A549 (cell line): Measurements from ENCODE around the gene RBFOX1. TPM values are rescaled to one million over a fixed set of nuclear protein-coding genes. Genes with fewer than 3 reads are reported as not detected.
A peak's percentile ranks its signal among the peaks of the same experiment; 100 is the strongest.

Experiments
- ATAC-seq, 2 experiments: fragments of 200-7000 bp in 1 of 2; fragments of >200 bp in 1 of 2; cut with Nextera tagmentation in 1 of 2; cut with Tn5 transposase in 1 of 2; 3 replicates each; pipeline versions ENCODE4 v1.8.0 to v1.9.1; 2018 to 2020; ENCODE audit warnings: mild to moderate bottlenecking in 1 of 2, moderate library complexity in 1 of 2
- CTCF ChIA-PET: fragments of 300-600 bp; sonication (Branson Sonifier 250); formaldehyde crosslinking; extraction: SDS; loops from one replicate; lab custom pipeline; 2021; ENCODE audit warnings: antibody characterized with exemption, inconsistent platforms; lab: Yijun Ruan, JAX
- POLR2A ChIA-PET: fragments of 350-600 bp; formaldehyde crosslinking; extraction: SDS; loops from one replicate; lab custom pipeline; 2021; ENCODE audit warnings: antibody characterized with exemption, inconsistent platforms; lab: Yijun Ruan, JAX
- DNase-seq, 2 experiments: peaks; one replicate each; pipeline versions ENCODE4 v3.0.0 to v3.0.0-alpha.2; 2011 to 2016; ENCODE audit warnings: low read depth in 1 of 2, low spot score in 1 of 2
- FAIRE-seq: peaks from 2 replicates; lab custom pipeline; 2011; peaks lifted over from hg19 to GRCh38; lab: Jason Lieb, UNC
- H3K27ac ChIP-seq, 2 experiments: fragments of >200 bp; sonication (Bioruptor Twin); formaldehyde crosslinking; 3 replicates each; pipeline ENCODE4 v1.5.1; 2016 to 2017
- H3K4me1 ChIP-seq: fragments of >200 bp; sonication (Bioruptor Twin); formaldehyde crosslinking; 3 replicates; pipeline ENCODE4 v1.6.1; 2016
- H3K4me2 ChIP-seq: fragments of >200 bp; sonication (Bioruptor Twin); formaldehyde crosslinking; 3 replicates; pipeline ENCODE4 v1.6.1; 2016
- H3K4me3 ChIP-seq: fragments of >200 bp; sonication (Bioruptor Twin); formaldehyde crosslinking; 3 replicates; pipeline ENCODE4 v1.5.1; 2016
- H3K9me3 ChIP-seq: fragments of >200 bp; sonication (Bioruptor Twin); formaldehyde crosslinking; 3 replicates; pipeline ENCODE4 v1.6.1; 2016
- CBX2 ChIP-seq: fragments of 200-600 bp; sonication (generic); IDR thresholded peaks from 2 replicates; pipeline ENCODE4 v1.6.1; 2016; ENCODE audit warnings: low read depth, mild to moderate bottlenecking, borderline replicate concordance
- CHD2 ChIP-seq: fragments of 150-350 bp; IDR thresholded peaks from 2 replicates; pipeline ENCODE4 v1.6.1; 2014; ENCODE audit warnings: low read length; ENCODE audit not compliant: partially characterized antibody
- CHD4 ChIP-seq: fragments of 200-600 bp; sonication (generic); IDR thresholded peaks from 2 replicates; pipeline ENCODE4 v1.6.1; 2016; ENCODE audit warnings: antibody characterized with exemption, mild to moderate bottlenecking, borderline replicate concordance
- EHF ChIP-seq: fragments of 250-450 bp; sonication (Bioruptor Pico); IDR thresholded peaks from 2 replicates; pipeline ENCODE4 v1.5.0; 2020; ENCODE audit warnings: mild to moderate bottlenecking
- EHMT2 ChIP-seq: fragments of 200-600 bp; sonication (generic); IDR thresholded peaks from 2 replicates; pipeline ENCODE4 v1.6.1; 2016; ENCODE audit warnings: antibody characterized with exemption, low read depth, mild to moderate bottlenecking, moderate library complexity
- EP300 ChIP-seq, 2 experiments: fragments of >200 bp; sonication (Bioruptor Twin); formaldehyde crosslinking; IDR thresholded peaks; 2 replicates in 1 of 2; 3 replicates in 1 of 2; pipeline ENCODE4 v1.6.1; 2016 to 2017
- ESRRA ChIP-seq: fragments of 150-350 bp; IDR thresholded peaks from 2 replicates; pipeline ENCODE4 v1.6.1; 2014; ENCODE audit warnings: mild to moderate bottlenecking, low read length, borderline replicate concordance
- FOSB ChIP-seq: fragments of 250-450 bp; sonication (Bioruptor Pico); IDR thresholded peaks from 2 replicates; pipeline ENCODE4 v1.5.0; 2020; ENCODE audit warnings: mild to moderate bottlenecking, moderate library complexity
- FOXS1 ChIP-seq: fragments of 250-450 bp; sonication (Bioruptor Pico); IDR thresholded peaks from 2 replicates; pipeline ENCODE4 v1.5.0; 2020; ENCODE audit warnings: mild to moderate bottlenecking, moderate library complexity
- GATA3 ChIP-seq: IDR thresholded peaks from 2 replicates; pipeline ENCODE4 v1.6.1; 2012; ENCODE audit warnings: borderline replicate concordance
- HOXA7 ChIP-seq: fragments of 250-450 bp; sonication (Bioruptor Pico); IDR thresholded peaks from 2 replicates; pipeline ENCODE4 v1.5.0; 2020; ENCODE audit warnings: mild to moderate bottlenecking, moderate library complexity
- JUN ChIP-seq, 2 experiments: fragments of >200 bp; sonication (Bioruptor Twin); formaldehyde crosslinking; IDR thresholded peaks; 2 replicates in 1 of 2; 3 replicates in 1 of 2; pipeline ENCODE4 v1.6.1; 2016 to 2017
- JUNB ChIP-seq: fragments of >200 bp; sonication (Bioruptor Twin); formaldehyde crosslinking; IDR thresholded peaks from 2 replicates; pipeline ENCODE4 v1.6.1; 2016
- MAFK ChIP-seq: fragments of 450-650 bp; IDR thresholded peaks from 2 replicates; pipeline ENCODE4 v1.6.1; 2014; ENCODE audit not compliant: partially characterized antibody
- MYC ChIP-seq: IDR thresholded peaks from 2 replicates; pipeline ENCODE4 v1.6.1; 2012; ENCODE audit warnings: mild to moderate bottlenecking, inconsistent platforms, low read length, improper control_type of control experiment, borderline replicate concordance
- NR3C1 ChIP-seq: fragments of >200 bp; sonication (Bioruptor Twin); formaldehyde crosslinking; IDR thresholded peaks from 3 replicates; pipeline ENCODE4 v1.6.1; 2017
- PHF8 ChIP-seq: fragments of 200-600 bp; sonication (generic); IDR thresholded peaks from 2 replicates; pipeline ENCODE4 v1.6.1; 2016; ENCODE audit warnings: low read depth, mild to moderate bottlenecking, antibody characterized with exemption, moderate library complexity, borderline replicate concordance
- POLR2AphosphoS2 ChIP-seq: conservative IDR thresholded peaks from 2 replicates; pipeline ENCODE4 v1.6.1; 2012; ENCODE audit warnings: low read length, improper control_type of control experiment, inconsistent platforms
- RCOR1 ChIP-seq: fragments of 150-350 bp; IDR thresholded peaks from 2 replicates; pipeline ENCODE4 v1.6.1; 2014; ENCODE audit warnings: antibody characterized with exemption, low read length, low read depth
- RFX5 ChIP-seq: fragments of 450-650 bp; IDR thresholded peaks from 2 replicates; pipeline ENCODE4 v1.7.1; 2014; ENCODE audit warnings: antibody characterized with exemption, mild to moderate bottlenecking, moderate library complexity
- SMC3 ChIP-seq: fragments of >200 bp; sonication (Bioruptor Twin); formaldehyde crosslinking; IDR thresholded peaks from 3 replicates; pipeline ENCODE4 v1.6.1; 2018; ENCODE audit warnings: inconsistent platforms
- SREBF2 ChIP-seq: fragments of 450-650 bp; IDR thresholded peaks from 2 replicates; pipeline ENCODE4 v1.6.1; 2014; ENCODE audit warnings: mild to moderate bottlenecking, moderate library complexity
- TP53 ChIP-seq: fragments of 250-450 bp; sonication (Bioruptor Pico); IDR thresholded peaks from 2 replicates; pipeline ENCODE4 v1.5.0; 2021; ENCODE audit warnings: mild to moderate bottlenecking, moderate library complexity
- ZC3H11A ChIP-seq: fragments of 450-650 bp; IDR thresholded peaks from 2 replicates; pipeline ENCODE4 v1.6.1; 2014; ENCODE audit warnings: antibody characterized with exemption, mild to moderate bottlenecking
- ZFP36 ChIP-seq: fragments of 450-650 bp; IDR thresholded peaks from 2 replicates; pipeline ENCODE4 v1.6.1; 2014; ENCODE audit warnings: borderline replicate concordance; ENCODE audit not compliant: partially characterized antibody
- WGBS: methylation state at CpG from one replicate; pipeline ENCODE4 v1.1.6; 2017; ENCODE audit errors: missing lambda C conversion rate; 5-methylcytosine and 5-hydroxymethylcytosine counted together
- polyA plus RNA-seq, 4 experiments: library from polyadenylated mRNA; depleted of rRNA in 3 of 4; stranded (reverse); fragments of >200 nt; fragmentation: RNase III in 1 of 4; extraction: RNeasy Plus Mini Kit Qiagen cat#74134 plus additional on column Dnase treatment in 1 of 4; gene quantifications; 2 replicates in 3 of 4; 3 replicates in 1 of 4; pipeline ENCODE4 v1.2.3, GENCODE V29; 2011 to 2017
- TF ChIP-seq, protein P1 (sequence below): fragments of >200 bp; sonication (Bioruptor Twin); formaldehyde crosslinking; IDR thresholded peaks from 3 replicates; pipeline ENCODE4 v1.6.1; 2016
- TF ChIP-seq, protein P2 (sequence below): fragments of >200 bp; sonication (Bioruptor Twin); formaldehyde crosslinking; IDR thresholded peaks from 2 replicates; pipeline ENCODE4 v1.6.1; 2016
- TF ChIP-seq, protein P3 (sequence below): fragments of 250-450 bp; sonication (Bioruptor Pico); IDR thresholded peaks from 2 replicates; pipeline ENCODE4 v1.5.0; 2021; ENCODE audit warnings: mild to moderate bottlenecking, moderate library complexity, borderline replicate concordance
- TF ChIP-seq, protein P4 (sequence below): fragments of 150-350 bp; IDR thresholded peaks from 2 replicates; pipeline ENCODE4 v1.6.1; 2014; ENCODE audit warnings: low read depth, mild to moderate bottlenecking, low read length
- TF ChIP-seq, protein P5 (sequence below): IDR thresholded peaks from 2 replicates; pipeline ENCODE4 v1.6.1; 2012; ENCODE audit warnings: low read depth, borderline replicate concordance

Gene RBFOX1
- polyA plus RNA-seq, 2 of the 4 experiments (the other 2 are of a cell fraction) = not detected

DNA sequence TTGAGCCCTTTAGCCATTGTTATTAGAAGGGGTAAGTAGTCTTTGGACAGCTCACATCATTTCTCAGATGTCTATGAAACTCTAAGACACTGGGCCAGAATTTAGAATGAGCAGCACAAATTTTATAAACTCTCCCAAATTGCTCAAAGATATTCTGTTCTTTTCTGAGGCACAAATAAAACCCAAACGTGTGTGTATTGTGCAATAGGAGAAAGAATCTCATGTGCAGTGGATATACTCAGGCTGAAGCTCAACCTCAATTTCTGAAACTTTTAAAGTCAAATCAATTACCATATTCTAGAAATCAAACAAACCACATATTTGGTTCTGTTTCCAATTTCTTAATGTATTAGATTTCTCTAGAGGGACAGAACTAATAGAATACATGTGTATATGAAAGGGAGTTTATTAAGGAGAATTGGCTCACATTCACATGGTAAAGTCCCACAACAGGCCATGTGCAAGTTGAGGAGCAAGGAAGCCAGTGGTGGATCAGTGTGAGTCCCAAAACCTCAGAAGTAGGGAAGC, 403.6 kb downstream of the RBFOX1 start:
- DNase-seq = no peak
- Histone ChIP-seq H3K4me1 (no peaks in the 10 kb centered on the region), H3K9me3 (no peaks in the 10 kb centered on the region), H3K27ac (no peak overlapping the region), H3K4me3 (no peak overlapping the region), H3K4me2 (no peak overlapping the region)
- ATAC-seq = no peak
- no peak for FAIRE-seq
- ChIA-PET POLR2A (no interaction called here), CTCF (no interaction called here)
- TF ChIP-seq RCOR1 = no peak
- TF ChIP-seq EP300 (IDR thresholded peaks at IDR 0.05) = no peak
- no peak for TF ChIP-seq PHF8
- no peak for TF ChIP-seq JUNB
- no peak for TF ChIP-seq ZC3H11A
- no peak for TF ChIP-seq FOXS1
- no peak for TF ChIP-seq NR3C1
- no peak for TF ChIP-seq JUN (IDR thresholded peaks at IDR 0.05)
- no peak for TF ChIP-seq SREBF2
- TF ChIP-seq, protein P1, sequence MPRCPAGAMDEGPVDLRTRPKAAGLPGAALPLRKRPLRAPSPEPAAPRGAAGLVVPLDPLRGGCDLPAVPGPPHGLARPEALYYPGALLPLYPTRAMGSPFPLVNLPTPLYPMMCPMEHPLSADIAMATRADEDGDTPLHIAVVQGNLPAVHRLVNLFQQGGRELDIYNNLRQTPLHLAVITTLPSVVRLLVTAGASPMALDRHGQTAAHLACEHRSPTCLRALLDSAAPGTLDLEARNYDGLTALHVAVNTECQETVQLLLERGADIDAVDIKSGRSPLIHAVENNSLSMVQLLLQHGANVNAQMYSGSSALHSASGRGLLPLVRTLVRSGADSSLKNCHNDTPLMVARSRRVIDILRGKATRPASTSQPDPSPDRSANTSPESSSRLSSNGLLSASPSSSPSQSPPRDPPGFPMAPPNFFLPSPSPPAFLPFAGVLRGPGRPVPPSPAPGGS = no peak
- TF ChIP-seq POLR2AphosphoS2 = no peak
- no peak for TF ChIP-seq CHD4
- no peak for TF ChIP-seq CBX2
- TF ChIP-seq TP53 (CRISPR knock-in tag) = no peak
- TF ChIP-seq CHD2 = no peak
- TF ChIP-seq HOXA7 = no peak
- no peak for TF ChIP-seq MYC
- TF ChIP-seq EHF (CRISPR knock-in tag) = no peak
- TF ChIP-seq, protein P2, sequence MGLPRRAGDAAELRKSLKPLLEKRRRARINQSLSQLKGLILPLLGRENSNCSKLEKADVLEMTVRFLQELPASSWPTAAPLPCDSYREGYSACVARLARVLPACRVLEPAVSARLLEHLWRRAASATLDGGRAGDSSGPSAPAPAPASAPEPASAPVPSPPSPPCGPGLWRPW = no peak
- WGBS = 0% methylated on average over 1 of the region's 1 CpG

DNA sequence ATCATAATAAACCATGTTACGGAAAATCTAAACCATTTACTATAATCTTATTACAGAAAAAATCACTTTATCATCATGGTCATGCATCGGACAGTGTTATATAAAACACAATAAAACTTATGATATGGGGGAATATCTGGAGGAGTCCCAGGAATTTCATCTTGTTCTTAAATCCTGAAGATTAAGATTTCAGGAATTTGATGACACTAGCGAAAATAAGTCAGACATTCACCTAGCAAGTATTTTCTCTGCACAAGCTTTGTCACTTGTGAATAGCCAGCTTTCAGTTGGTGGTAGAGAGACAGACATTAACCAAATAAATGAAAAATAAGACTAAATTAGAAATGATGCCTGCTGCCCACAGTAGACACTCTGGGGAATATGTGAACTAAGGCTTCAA, 410.0 kb downstream of the RBFOX1 start:
- WGBS = 19% methylated on average over 3 of the region's 3 CpGs
- no peak overlapping the region for H3K4me2 ChIP-seq
- no peak overlapping the region for H3K4me3 ChIP-seq
- FAIRE-seq = no peak
- H3K9me3 ChIP-seq = no peaks in the 10 kb centered on the region
- no peak for DNase-seq
- ATAC-seq = no peak
- TF ChIP-seq JUN (IDR thresholded peaks at IDR 0.05) (no peak), GATA3 (no peak), MAFK (peak; percentile 51), EHMT2 (no peak)
- POLR2A ChIA-PET = no interaction called here
- CTCF ChIA-PET = no interaction called here
- H3K4me1 ChIP-seq = no peaks in the 10 kb centered on the region
- no peak overlapping the region for H3K27ac ChIP-seq

DNA sequence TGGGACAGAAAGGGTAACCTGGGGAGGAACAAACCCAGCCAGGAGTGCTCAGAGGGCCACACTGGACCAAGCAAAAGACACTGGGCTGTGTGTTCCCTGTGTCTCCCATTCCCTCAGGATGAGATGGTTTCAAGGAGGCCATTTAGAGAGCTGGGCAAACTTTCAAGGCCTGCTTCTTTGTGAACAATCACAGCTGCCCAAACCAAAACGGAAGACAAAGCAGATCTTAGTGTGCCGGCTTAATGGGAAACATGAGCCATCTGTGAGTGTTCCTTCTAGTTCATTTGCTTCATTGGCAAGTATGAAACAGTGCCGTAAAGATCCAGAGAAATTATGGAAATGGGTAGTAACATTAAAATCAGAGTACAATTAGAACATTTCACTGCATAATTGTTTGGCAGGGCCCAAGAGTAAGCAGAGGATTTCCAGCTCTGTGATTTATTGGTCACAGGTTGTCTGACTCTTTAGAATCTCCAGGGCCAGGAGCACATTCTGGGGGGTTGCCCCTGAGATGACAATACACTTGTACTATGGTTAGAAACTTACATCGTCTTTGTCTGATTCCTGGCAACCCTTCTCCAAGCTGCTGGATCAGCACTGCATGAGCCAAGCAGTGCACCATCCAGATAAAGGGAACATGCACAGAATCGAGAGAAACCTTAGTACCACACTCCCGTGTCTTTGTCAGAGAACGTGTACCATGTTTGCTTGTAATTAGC, 412.1 kb downstream of the RBFOX1 start:
- Histone ChIP-seq H3K27ac (no peak overlapping the region), H3K4me2 (no peak overlapping the region), H3K9me3 (no peaks in the 10 kb centered on the region), H3K4me1 (no peaks in the 10 kb centered on the region), H3K4me3 (no peak overlapping the region)
- 5% methylated on average over 7 of the region's 7 CpGs for WGBS
- no peak for ATAC-seq
- TF ChIP-seq RFX5 (no peak), EP300 (IDR thresholded peaks at IDR 0.05) (no peak), CHD4 (no peak), TP53 (CRISPR knock-in tag) (no peak), ZC3H11A (no peak), ESRRA (no peak), CHD2 (no peak), FOSB (CRISPR knock-in tag) (no peak), RCOR1 (no peak), SMC3 (no peak), HOXA7 (no peak), ZFP36 (no peak)
- TF ChIP-seq, protein P3, sequence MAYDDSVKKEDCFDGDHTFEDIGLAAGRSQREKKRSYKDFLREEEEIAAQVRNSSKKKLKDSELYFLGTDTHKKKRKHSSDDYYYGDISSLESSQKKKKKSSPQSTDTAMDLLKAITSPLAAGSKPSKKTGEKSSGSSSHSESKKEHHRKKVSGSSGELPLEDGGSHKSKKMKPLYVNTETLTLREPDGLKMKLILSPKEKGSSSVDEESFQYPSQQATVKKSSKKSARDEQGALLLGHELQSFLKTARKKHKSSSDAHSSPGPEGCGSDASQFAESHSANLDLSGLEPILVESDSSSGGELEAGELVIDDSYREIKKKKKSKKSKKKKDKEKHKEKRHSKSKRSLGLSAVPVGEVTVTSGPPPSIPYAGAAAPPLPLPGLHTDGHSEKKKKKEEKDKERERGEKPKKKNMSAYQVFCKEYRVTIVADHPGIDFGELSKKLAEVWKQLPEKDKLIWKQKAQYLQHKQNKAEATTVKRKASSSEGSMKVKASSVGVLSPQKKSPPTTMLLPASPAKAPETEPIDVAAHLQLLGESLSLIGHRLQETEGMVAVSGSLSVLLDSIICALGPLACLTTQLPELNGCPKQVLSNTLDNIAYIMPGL (CRISPR knock-in tag) = no peak
- TF ChIP-seq, protein P4, sequence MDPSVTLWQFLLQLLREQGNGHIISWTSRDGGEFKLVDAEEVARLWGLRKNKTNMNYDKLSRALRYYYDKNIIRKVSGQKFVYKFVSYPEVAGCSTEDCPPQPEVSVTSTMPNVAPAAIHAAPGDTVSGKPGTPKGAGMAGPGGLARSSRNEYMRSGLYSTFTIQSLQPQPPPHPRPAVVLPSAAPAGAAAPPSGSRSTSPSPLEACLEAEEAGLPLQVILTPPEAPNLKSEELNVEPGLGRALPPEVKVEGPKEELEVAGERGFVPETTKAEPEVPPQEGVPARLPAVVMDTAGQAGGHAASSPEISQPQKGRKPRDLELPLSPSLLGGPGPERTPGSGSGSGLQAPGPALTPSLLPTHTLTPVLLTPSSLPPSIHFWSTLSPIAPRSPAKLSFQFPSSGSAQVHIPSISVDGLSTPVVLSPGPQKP = no peak
- TF ChIP-seq, protein P5, sequence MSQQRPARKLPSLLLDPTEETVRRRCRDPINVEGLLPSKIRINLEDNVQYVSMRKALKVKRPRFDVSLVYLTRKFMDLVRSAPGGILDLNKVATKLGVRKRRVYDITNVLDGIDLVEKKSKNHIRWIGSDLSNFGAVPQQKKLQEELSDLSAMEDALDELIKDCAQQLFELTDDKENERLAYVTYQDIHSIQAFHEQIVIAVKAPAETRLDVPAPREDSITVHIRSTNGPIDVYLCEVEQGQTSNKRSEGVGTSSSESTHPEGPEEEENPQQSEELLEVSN = no peak
- DNase-seq = no peak
- ChIA-PET POLR2A (no interaction called here), CTCF (no interaction called here)
- FAIRE-seq = no peak
